Measurements from ENCODE around the gene AGER. TPM values are rescaled to one million over a fixed set of nuclear protein-coding genes. Genes with fewer than 3 reads are reported as not detected.

The AGER gene
- total and polyA plus RNA-seq, 2 of the 4 experiments (the other 2 are of a cell fraction) = 0.18 to 4.2 TPM

DNA sequence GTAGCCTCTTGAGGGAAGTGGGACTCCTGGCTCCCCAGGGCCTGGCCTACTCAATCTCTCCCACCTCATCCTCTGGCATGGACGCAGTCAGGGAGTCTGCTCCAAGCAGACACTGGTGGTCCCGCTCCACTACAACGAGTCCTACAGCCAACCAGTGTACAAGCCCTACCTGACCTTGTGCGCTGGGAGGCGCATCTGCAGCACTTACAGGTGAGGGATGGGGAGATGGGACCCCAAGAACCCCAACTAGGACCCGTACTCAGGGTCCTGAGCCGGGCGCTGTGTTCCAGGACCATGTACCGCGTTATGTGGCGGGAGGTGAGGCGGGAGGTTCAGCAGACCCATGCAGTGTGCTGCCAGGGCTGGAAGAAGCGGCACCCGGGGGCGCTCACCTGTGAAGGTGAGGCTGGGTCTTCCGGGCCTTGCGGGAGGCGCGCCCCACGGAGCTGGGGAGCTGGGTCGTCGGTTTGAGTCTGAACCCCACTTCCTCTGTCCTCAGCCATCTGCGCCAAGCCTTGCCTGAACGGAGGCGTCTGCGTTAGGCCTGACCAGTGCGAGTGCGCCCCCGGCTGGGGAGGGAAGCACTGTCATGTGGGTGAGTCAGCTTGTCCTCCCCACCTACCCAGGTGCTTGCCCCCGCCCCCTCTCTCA is 17.5 kb downstream of the AGER start:
- POLR2A ChIA-PET (ENCODE audit: unreplicated experiment) = no interaction called here
- no TSS peak for BruUV-seq (replicated peaks)

More for the DNA sequence above, 17.5 kb downstream of the AGER start:
- Histone ChIP-seq H3K18ac (ENCODE audit: low read depth, low read length) (no peak overlapping the region), H4K5ac (ENCODE audit: low read depth, low read length) (no peak overlapping the region), H3K14ac (replicated peaks; ENCODE audit: low read depth, low read length) (no peak overlapping the region), H3K4me1 (ENCODE audit: control insufficient read depth, insufficient read depth, low read length) (peaks cover 3% of the 10 kb centered on the region; the same call in 1 of the 2 replicates), H4K20me1 (ENCODE audit: insufficient read depth, low read length) (no peaks in the 10 kb centered on the region), H3K4me2 (ENCODE audit: low read depth, low read length) (no peak overlapping the region), H2BK15ac (ENCODE audit: low read depth, low read length) (no peak overlapping the region), H3K23ac (ENCODE audit: low read depth, low read length) (no peak overlapping the region), H2BK20ac (ENCODE audit: low read depth, low read length) (no peak overlapping the region), H3K56ac (ENCODE audit: extremely low read depth, insufficient read depth, low read length) (no peak overlapping the region), H3K27me3 (ENCODE audit: control insufficient read depth, insufficient read depth, low read length) (no peaks in the 10 kb centered on the region), H3K79me1 (ENCODE audit: low read depth in 1 of 2, low read length in 2 of 2) (peaks cover 0 to 18% of the 10 kb centered on the region in 2 experiments; a peak in 2 of 4 replicates), H2AK9ac (replicated peaks; ENCODE audit: low read depth, low read length, poor library complexity) (peak overlapping the region; percentile 72), H2BK120ac (ENCODE audit: low read depth, low read length) (no peak overlapping the region), H3K9me3 (ENCODE audit: control insufficient read depth, insufficient read depth, low read length) (no peaks in the 10 kb centered on the region), H3K27ac (ENCODE audit: insufficient read depth, low read length) (no peak overlapping the region), H4K8ac (ENCODE audit: low read depth in 2 of 2, low read length in 2 of 2) (no peak overlapping the region), H3K36me3 (ENCODE audit: control insufficient read depth, insufficient read depth, low read length) (peaks cover 63% of the 10 kb centered on the region), H2AK5ac (ENCODE audit: low read depth, low read length) (no peak overlapping the region), H3K9me1 (ENCODE audit: insufficient read depth, low read length) (peaks cover 9% of the 10 kb centered on the region), H4K91ac (ENCODE audit: insufficient read depth, low read depth, low read length) (no peak overlapping the region), H2AFZ (replicated peaks; ENCODE audit: low read length, poor library complexity) (peak overlapping the region; percentile 61), H3K4ac (ENCODE audit: low read depth, low read length) (no peak overlapping the region), H3K9ac (ENCODE audit: low read depth, low read length) (no peak overlapping the region), H2BK5ac (ENCODE audit: low read depth, low read length, poor library complexity, severe bottlenecking) (no peak overlapping the region), H3K4me3 (ENCODE audit: insufficient read depth, low read depth, low read length) (no peak overlapping the region)
- ATAC-seq (ENCODE audit: low read depth) (no peak), DNase-seq (no peak)
- TF ChIP-seq, protein P1, sequence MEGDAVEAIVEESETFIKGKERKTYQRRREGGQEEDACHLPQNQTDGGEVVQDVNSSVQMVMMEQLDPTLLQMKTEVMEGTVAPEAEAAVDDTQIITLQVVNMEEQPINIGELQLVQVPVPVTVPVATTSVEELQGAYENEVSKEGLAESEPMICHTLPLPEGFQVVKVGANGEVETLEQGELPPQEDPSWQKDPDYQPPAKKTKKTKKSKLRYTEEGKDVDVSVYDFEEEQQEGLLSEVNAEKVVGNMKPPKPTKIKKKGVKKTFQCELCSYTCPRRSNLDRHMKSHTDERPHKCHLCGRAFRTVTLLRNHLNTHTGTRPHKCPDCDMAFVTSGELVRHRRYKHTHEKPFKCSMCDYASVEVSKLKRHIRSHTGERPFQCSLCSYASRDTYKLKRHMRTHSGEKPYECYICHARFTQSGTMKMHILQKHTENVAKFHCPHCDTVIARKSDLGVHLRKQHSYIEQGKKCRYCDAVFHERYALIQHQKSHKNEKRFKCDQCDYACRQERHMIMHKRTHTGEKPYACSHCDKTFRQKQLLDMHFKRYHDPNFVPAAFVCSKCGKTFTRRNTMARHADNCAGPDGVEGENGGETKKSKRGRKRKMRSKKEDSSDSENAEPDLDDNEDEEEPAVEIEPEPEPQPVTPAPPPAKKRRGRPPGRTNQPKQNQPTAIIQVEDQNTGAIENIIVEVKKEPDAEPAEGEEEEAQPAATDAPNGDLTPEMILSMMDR (conservative IDR thresholded peaks at IDR 0.05; ENCODE audit: low read depth, low read length) = 0 out of 2 replicates have a peak, but pooled peaks have one; percentile 7
- TF ChIP-seq RAD21 (IDR thresholded peaks at IDR 0.05; ENCODE audit: low read length) = peak; percentile 17; the same call in 1 of the 2 replicates
- no peak for TF ChIP-seq FOS (IDR thresholded peaks at IDR 0.05; ENCODE audit: low read depth, low read length)
- in situ Hi-C loops (cut with MboI; ENCODE audit: low sequenced_read_pairs) (no loop called here), intact Hi-C loops (cut with micrococcal nuclease) (no loop called here), dilution Hi-C loops (cut with HindIII; ENCODE audit: low sequenced_read_pairs, unreplicated experiment) (no loop called here)
- WGBS, 2 experiments (ENCODE audit: extremely low coverage in 2 of 2, insufficient read length in 1 of 2) = 90% methylated on average over 10 of the region's 30 CpGs; no CpG with 5 or more reads in 1 of the 2 experiments
- CTCF ChIA-PET = no interaction called here

Data from IMR-90 (cell line).